Measurements from ENCODE around the gene TMEM129. TPM values are rescaled to one million over a fixed set of nuclear protein-coding genes. Genes with fewer than 3 reads are reported as not detected.

The TMEM129 gene
- total RNA-seq, 1 experiment from 2014 or later: 54.9 TPM

DNA sequence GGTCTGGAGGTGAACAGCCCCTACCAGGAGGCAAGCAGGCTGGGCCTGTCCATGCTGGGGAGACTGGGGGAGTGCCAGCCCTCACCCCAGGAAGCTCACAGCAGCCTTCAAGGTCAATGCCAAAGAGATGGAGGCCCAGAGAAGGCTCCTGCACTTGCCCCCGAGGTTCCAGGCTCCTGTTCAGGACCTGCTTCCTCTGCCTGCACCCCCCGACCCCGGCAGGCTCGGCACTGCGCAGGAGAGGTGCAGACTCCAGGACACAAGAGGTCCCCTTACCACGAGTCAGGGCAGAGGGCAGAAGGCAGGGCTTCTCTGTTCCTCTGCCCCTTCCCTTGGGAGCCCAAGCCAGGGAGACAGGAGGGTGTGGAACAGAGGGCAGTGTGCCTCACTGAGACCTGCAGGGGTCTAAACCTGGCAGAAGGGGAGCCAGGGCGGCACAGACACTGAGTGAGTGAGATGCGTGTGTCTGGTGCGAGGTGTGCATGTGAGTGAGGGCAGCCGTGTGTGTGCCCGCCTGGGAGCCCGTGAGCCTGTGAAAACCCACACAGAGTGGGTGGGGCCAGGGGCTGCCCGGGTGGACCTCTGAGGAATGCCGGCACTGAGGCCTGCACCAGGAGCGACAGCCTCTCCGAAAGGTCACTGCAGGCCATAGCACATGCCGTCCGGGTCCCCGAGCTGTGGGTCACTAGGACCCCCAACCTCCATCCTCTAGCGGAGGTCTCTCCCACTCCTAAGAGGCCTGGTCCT is 41.3 kb upstream of the TMEM129 start:
- no peak for ATAC-seq
- POLR2A ChIA-PET: interaction anchor here (1.4 kb wide), 1 partner anchor 10 kb away, joined by 3 read pairs; no protein-coding TSS in a partner anchor
- Mint-ChIP-seq H3K27me3 (ENCODE audit: low read depth) (no peaks in the 10 kb centered on the region), H3K27ac (peak overlapping the region; percentile 49; the same call in 1 of the 2 replicates), H3K36me3 (no peaks in the 10 kb centered on the region), H3K9me3 (no peaks in the 10 kb centered on the region), H3K4me1 (peaks cover 4% of the 10 kb centered on the region; the same call in 1 of the 2 replicates), H3K4me3 (no peak overlapping the region)
- DNase-seq (ENCODE audit: low spot score): no peak
- TF ChIP-seq, protein P1, sequence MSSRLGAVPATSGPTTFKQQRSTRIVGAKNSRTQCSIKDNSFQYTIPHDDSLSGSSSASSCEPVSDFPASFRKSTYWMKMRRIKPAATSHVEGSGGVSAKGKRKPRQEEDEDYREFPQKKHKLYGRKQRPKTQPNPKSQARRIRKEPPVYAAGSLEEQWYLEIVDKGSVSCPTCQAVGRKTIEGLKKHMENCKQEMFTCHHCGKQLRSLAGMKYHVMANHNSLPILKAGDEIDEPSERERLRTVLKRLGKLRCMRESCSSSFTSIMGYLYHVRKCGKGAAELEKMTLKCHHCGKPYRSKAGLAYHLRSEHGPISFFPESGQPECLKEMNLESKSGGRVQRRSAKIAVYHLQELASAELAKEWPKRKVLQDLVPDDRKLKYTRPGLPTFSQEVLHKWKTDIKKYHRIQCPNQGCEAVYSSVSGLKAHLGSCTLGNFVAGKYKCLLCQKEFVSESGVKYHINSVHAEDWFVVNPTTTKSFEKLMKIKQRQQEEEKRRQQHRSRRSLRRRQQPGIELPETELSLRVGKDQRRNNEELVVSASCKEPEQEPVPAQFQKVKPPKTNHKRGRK (CRISPR knock-in tag; IDR thresholded peaks at IDR 0.05; ENCODE audit: borderline replicate concordance): no peak
- no peak for TF ChIP-seq SOX15 (CRISPR knock-in tag; IDR thresholded peaks at IDR 0.05)
- no peak for TF ChIP-seq TEAD1 (CRISPR knock-in tag; IDR thresholded peaks at IDR 0.05)
- no peak for TF ChIP-seq CBFB (CRISPR knock-in tag; IDR thresholded peaks at IDR 0.05; ENCODE audit: low read depth)
- TF ChIP-seq CREB1 (CRISPR knock-in tag; IDR thresholded peaks at IDR 0.05): no peak
- no peak for TF ChIP-seq GTF2I (CRISPR knock-in tag; conservative IDR thresholded peaks at IDR 0.05)
- TF ChIP-seq GABPB1 (CRISPR knock-in tag; IDR thresholded peaks at IDR 0.05): no peak
- TF ChIP-seq, protein P2, sequence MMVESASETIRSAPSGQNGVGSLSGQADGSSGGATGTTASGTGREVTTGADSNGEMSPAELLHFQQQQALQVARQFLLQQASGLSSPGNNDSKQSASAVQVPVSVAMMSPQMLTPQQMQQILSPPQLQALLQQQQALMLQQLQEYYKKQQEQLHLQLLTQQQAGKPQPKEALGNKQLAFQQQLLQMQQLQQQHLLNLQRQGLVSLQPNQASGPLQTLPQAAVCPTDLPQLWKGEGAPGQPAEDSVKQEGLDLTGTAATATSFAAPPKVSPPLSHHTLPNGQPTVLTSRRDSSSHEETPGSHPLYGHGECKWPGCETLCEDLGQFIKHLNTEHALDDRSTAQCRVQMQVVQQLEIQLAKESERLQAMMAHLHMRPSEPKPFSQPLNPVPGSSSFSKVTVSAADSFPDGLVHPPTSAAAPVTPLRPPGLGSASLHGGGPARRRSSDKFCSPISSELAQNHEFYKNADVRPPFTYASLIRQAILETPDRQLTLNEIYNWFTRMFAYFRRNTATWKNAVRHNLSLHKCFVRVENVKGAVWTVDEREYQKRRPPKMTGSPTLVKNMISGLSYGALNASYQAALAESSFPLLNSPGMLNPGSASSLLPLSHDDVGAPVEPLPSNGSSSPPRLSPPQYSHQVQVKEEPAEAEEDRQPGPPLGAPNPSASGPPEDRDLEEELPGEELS (CRISPR knock-in tag; IDR thresholded peaks at IDR 0.05): no peak
- no peak for TF ChIP-seq SMAD3 (CRISPR knock-in tag; IDR thresholded peaks at IDR 0.05; ENCODE audit: borderline replicate concordance)
- TF ChIP-seq, protein P3, sequence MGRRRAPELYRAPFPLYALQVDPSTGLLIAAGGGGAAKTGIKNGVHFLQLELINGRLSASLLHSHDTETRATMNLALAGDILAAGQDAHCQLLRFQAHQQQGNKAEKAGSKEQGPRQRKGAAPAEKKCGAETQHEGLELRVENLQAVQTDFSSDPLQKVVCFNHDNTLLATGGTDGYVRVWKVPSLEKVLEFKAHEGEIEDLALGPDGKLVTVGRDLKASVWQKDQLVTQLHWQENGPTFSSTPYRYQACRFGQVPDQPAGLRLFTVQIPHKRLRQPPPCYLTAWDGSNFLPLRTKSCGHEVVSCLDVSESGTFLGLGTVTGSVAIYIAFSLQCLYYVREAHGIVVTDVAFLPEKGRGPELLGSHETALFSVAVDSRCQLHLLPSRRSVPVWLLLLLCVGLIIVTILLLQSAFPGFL (CRISPR knock-in tag; IDR thresholded peaks at IDR 0.05; ENCODE audit: borderline replicate concordance): no peak
- TF ChIP-seq NR3C1 (CRISPR knock-in tag; conservative IDR thresholded peaks at IDR 0.05; ENCODE audit: low read depth): no peak
- no peak for TF ChIP-seq RORB (CRISPR knock-in tag; IDR thresholded peaks at IDR 0.05)
- TF ChIP-seq, protein P4, sequence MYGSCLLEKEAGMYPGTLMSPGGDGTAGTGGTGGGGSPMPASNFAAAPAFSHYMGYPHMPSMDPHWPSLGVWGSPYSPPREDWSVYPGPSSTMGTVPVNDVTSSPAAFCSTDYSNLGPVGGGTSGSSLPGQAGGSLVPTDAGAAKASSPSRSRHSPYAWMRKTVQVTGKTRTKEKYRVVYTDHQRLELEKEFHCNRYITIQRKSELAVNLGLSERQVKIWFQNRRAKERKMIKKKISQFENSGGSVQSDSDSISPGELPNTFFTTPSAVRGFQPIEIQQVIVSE (CRISPR knock-in tag; IDR thresholded peaks at IDR 0.05; ENCODE audit: borderline replicate concordance): no peak
- TF ChIP-seq, protein P5, sequence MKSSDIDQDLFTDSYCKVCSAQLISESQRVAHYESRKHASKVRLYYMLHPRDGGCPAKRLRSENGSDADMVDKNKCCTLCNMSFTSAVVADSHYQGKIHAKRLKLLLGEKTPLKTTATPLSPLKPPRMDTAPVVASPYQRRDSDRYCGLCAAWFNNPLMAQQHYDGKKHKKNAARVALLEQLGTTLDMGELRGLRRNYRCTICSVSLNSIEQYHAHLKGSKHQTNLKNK (CRISPR knock-in tag; IDR thresholded peaks at IDR 0.05): no peak
- no peak for TF ChIP-seq TCF7 (CRISPR knock-in tag; IDR thresholded peaks at IDR 0.05; ENCODE audit: low read depth)
- TF ChIP-seq, protein P6, sequence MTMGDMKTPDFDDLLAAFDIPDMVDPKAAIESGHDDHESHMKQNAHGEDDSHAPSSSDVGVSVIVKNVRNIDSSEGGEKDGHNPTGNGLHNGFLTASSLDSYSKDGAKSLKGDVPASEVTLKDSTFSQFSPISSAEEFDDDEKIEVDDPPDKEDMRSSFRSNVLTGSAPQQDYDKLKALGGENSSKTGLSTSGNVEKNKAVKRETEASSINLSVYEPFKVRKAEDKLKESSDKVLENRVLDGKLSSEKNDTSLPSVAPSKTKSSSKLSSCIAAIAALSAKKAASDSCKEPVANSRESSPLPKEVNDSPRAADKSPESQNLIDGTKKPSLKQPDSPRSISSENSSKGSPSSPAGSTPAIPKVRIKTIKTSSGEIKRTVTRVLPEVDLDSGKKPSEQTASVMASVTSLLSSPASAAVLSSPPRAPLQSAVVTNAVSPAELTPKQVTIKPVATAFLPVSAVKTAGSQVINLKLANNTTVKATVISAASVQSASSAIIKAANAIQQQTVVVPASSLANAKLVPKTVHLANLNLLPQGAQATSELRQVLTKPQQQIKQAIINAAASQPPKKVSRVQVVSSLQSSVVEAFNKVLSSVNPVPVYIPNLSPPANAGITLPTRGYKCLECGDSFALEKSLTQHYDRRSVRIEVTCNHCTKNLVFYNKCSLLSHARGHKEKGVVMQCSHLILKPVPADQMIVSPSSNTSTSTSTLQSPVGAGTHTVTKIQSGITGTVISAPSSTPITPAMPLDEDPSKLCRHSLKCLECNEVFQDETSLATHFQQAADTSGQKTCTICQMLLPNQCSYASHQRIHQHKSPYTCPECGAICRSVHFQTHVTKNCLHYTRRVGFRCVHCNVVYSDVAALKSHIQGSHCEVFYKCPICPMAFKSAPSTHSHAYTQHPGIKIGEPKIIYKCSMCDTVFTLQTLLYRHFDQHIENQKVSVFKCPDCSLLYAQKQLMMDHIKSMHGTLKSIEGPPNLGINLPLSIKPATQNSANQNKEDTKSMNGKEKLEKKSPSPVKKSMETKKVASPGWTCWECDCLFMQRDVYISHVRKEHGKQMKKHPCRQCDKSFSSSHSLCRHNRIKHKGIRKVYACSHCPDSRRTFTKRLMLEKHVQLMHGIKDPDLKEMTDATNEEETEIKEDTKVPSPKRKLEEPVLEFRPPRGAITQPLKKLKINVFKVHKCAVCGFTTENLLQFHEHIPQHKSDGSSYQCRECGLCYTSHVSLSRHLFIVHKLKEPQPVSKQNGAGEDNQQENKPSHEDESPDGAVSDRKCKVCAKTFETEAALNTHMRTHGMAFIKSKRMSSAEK (CRISPR knock-in tag; IDR thresholded peaks at IDR 0.05; ENCODE audit: borderline replicate concordance): no peak
- TF ChIP-seq EMX1 (CRISPR knock-in tag; IDR thresholded peaks at IDR 0.05): no peak
- TF ChIP-seq, protein P7, sequence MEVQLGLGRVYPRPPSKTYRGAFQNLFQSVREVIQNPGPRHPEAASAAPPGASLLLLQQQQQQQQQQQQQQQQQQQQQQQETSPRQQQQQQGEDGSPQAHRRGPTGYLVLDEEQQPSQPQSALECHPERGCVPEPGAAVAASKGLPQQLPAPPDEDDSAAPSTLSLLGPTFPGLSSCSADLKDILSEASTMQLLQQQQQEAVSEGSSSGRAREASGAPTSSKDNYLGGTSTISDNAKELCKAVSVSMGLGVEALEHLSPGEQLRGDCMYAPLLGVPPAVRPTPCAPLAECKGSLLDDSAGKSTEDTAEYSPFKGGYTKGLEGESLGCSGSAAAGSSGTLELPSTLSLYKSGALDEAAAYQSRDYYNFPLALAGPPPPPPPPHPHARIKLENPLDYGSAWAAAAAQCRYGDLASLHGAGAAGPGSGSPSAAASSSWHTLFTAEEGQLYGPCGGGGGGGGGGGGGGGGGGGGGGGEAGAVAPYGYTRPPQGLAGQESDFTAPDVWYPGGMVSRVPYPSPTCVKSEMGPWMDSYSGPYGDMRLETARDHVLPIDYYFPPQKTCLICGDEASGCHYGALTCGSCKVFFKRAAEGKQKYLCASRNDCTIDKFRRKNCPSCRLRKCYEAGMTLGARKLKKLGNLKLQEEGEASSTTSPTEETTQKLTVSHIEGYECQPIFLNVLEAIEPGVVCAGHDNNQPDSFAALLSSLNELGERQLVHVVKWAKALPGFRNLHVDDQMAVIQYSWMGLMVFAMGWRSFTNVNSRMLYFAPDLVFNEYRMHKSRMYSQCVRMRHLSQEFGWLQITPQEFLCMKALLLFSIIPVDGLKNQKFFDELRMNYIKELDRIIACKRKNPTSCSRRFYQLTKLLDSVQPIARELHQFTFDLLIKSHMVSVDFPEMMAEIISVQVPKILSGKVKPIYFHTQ (CRISPR knock-in tag; IDR thresholded peaks at IDR 0.05): no peak
- CTCF ChIA-PET: interaction anchor here (0.5 to 0.7 kb wide), 3 partner anchors 14 to 101 kb away, joined by 3 to 7 read pairs (median 4); no protein-coding TSS in a partner anchor
